ENCODE results near the gene VSTM4.

Gene VSTM4, protein sequence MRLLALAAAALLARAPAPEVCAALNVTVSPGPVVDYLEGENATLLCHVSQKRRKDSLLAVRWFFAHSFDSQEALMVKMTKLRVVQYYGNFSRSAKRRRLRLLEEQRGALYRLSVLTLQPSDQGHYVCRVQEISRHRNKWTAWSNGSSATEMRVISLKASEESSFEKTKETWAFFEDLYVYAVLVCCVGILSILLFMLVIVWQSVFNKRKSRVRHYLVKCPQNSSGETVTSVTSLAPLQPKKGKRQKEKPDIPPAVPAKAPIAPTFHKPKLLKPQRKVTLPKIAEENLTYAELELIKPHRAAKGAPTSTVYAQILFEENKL

GRCh38 chr10:49115015-49115795 lies at the start of gene VSTM4:
Gene VSTM4 (minus strand): TSS chr10:49115522. CDS start chr10:49115485, 37 bp downstream.
- TF ChIP-seq POLR2A (IDR thresholded peaks at IDR 0.05; ENCODE audit: low read depth, low read length) = peak; percentile 45; the same call in 1 of the 2 replicates
- DNase-seq (ENCODE audit: insufficient read length, low spot score) (no peak), FAIRE-seq (no peak)

- FAIRE-seq (no peak), DNase-seq (ENCODE audit: insufficient read length, low spot score) (no peak)
- TF ChIP-seq POLR2A (IDR thresholded peaks at IDR 0.05; ENCODE audit: low read depth, low read length) = no peak
Observed at GRCh38 chr10:49164559-49165188, 49.4 kb upstream of the VSTM4 start.

DNA sequence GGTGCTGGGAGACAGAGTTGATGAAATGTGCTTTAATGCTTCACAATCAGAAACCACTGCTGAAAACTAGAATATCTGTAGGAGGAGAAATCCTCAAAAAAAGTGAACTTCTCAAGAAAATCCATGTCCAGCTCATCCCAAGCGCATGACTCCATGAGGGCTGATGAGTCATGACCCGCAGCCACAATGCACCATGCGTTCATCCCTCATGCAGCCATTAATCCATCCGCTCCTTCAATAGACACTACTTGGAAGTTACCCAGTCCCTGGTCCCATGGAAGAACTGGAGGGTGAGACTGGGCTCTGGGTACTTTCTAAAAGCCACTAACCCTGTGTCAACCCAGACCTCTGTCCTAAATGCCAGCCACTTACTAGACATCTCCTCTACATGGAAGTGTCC lies 48.4 kb upstream of the VSTM4 start:
- no peak for FAIRE-seq
- no peak for TF ChIP-seq POLR2A (IDR thresholded peaks at IDR 0.05; ENCODE audit: low read depth, low read length)
- no peak for DNase-seq (ENCODE audit: insufficient read length, low spot score)

DNA sequence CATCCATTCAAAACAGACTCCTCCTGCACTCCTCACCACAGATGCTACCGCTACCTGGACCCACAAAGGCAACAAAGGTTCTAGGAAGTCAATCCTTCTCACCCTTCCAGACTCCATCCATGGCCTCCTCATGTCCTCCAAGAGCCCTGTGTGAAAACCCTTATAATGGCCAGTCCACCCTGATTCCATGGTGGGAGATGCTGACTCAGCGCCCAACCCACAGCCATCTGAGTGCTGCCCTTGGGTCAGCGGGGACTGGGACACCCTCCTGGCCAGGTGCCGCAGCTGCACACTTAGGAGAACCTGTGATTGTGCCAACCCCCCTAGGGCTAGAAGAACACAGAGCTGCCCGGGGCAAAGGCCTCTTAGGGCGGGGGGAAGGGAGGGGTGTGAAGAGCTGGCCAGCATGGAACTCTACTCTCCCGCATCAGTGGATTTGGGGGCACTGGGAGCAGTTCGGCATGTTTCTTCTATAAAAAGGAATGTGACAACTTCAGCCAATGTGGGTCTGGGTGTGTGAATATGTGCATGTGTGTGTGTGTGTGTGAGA lies 47.5 kb upstream of the VSTM4 start:
- FAIRE-seq (no peak), DNase-seq (ENCODE audit: insufficient read length, low spot score) (no peak)
- no peak for TF ChIP-seq POLR2A (IDR thresholded peaks at IDR 0.05; ENCODE audit: low read depth, low read length)

DNA sequence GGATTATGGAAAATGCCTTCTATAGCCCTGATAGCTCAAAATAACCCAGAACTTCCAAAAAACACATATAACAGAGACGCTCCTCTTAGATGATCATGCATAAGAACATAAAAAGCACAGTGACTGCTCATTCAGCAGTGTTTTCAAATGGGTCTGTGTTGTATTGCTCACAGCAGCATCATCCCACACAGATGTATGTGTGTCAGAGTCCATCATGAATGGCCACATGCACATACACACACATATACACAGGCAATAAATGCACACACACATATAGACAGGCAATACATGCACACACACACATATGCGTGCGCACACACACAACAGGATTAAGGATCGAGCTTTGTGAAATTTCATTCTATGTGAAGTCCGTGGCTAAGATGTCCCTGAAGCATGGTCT lies 46.7 kb upstream of the VSTM4 start:
- DNase-seq (ENCODE audit: insufficient read length, low spot score) (no peak), FAIRE-seq (no peak)
- TF ChIP-seq POLR2A (IDR thresholded peaks at IDR 0.05; ENCODE audit: low read depth, low read length) = no peak

GRCh38 chr10:49161411-49161997 lies 46.2 kb upstream of the VSTM4 start:
- no peak for FAIRE-seq
- DNase-seq (ENCODE audit: insufficient read length, low spot score) = no peak
- TF ChIP-seq POLR2A (IDR thresholded peaks at IDR 0.05; ENCODE audit: low read depth, low read length) = no peak

GRCh38 chr10:49160814-49161213 lies 45.5 kb upstream of the VSTM4 start:
- FAIRE-seq (no peak), DNase-seq (ENCODE audit: insufficient read length, low spot score) (no peak)
- TF ChIP-seq POLR2A (IDR thresholded peaks at IDR 0.05; ENCODE audit: low read depth, low read length) = no peak

GRCh38 chr10:49160110-49160509 lies 44.8 kb upstream of the VSTM4 start:
- FAIRE-seq (no peak), DNase-seq (ENCODE audit: insufficient read length, low spot score) (no peak)
- TF ChIP-seq POLR2A (IDR thresholded peaks at IDR 0.05; ENCODE audit: low read depth, low read length) = no peak

DNA sequence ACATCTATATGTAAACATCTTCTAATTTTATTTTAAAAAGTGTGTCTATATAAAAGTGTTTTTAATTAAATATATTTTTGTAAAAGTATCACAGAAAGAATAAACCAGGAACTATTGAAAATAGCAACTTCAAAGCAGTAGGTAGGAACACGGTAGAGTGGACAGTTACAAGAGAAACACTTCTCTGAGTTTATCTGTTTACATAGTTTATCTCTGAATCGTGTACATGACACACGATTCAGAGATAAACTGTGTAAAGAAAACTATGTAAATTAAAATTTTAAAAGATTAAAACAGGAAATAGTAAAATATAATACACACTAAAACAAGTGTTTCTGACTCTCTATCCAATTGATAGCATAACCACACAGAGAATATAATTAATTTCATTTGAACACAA lies 43.6 kb upstream of the VSTM4 start:
- DNase-seq (ENCODE audit: insufficient read length, low spot score) (no peak), FAIRE-seq (no peak)
- no peak for TF ChIP-seq POLR2A (IDR thresholded peaks at IDR 0.05; ENCODE audit: low read depth, low read length)

DNA sequence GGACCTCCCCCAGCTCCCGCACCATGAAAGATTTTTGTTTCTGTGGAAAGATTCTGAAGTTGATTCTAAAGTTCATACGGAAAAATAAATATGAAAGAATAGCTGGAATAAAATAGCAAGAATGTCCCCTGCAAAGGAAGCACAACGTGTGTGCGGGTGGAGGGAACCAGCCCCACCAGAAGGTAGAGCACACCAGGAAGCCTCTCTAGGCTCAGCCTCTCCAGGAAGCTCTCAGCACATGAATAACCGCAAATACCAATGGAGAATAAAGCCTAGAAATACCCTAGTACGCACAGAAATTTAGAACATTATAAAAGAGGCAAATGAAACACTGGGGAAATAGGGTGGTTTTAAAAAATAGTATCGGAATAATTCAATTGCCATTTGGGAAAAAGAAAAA lies 43.1 kb upstream of the VSTM4 start:
- TF ChIP-seq POLR2A (IDR thresholded peaks at IDR 0.05; ENCODE audit: low read depth, low read length) = no peak
- no peak for FAIRE-seq
- no peak for DNase-seq (ENCODE audit: insufficient read length, low spot score)

DNA sequence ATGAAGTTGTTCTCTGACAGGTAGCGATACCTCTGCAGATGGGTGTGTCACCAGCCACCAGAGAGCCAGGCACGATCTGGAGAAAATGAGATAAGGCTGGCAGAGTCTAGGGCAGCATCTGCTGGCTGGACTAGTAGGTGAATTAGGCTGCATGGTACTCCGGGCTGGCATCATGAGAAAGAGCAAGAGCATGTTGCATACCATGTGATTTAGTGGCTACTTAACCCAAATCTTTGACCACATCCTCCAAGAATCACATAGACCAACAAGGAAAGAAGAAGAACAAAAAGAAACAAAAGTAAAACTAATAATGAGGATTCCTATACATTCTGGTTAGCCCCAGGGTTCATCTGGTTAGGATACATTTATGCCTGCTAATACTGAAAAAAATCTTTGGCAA lies 41.9 kb upstream of the VSTM4 start:
- FAIRE-seq (no peak), DNase-seq (ENCODE audit: insufficient read length, low spot score) (no peak)
- no peak for TF ChIP-seq POLR2A (IDR thresholded peaks at IDR 0.05; ENCODE audit: low read depth, low read length)

DNA sequence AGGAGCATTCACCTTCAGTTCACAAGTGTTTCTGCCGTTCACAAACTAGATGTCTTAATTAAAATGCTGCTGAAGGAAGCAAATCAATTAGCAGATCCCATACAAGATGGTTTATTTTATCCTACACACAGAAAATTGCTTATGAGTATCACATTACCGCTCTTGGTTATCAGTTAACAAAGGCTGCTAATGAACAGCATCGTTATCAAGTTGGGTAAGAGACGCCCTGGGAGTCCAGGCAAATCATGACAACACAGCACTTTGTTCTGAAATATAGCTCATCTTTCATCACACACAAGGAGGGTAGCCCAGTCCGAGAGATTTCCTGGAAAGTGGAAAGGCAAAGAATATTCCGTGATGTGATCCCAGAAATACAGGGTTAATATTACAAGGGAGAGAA lies 39.3 kb upstream of the VSTM4 start:
- no peak for TF ChIP-seq POLR2A (IDR thresholded peaks at IDR 0.05; ENCODE audit: low read depth, low read length)
- no peak for DNase-seq (ENCODE audit: insufficient read length, low spot score)
- no peak for FAIRE-seq

GRCh38 chr10:49153971-49154370 lies 38.6 kb upstream of the VSTM4 start:
- DNase-seq (ENCODE audit: insufficient read length, low spot score) (no peak), FAIRE-seq (no peak)

GRCh38 chr10:49153115-49153514 lies 37.8 kb upstream of the VSTM4 start:
- no peak for TF ChIP-seq POLR2A (IDR thresholded peaks at IDR 0.05; ENCODE audit: low read depth, low read length)
- DNase-seq (ENCODE audit: insufficient read length, low spot score) = no peak
- no peak for FAIRE-seq

More at GRCh38 chr10:49153971-49154370, 38.6 kb upstream of the VSTM4 start:
- no peak for TF ChIP-seq POLR2A (IDR thresholded peaks at IDR 0.05; ENCODE audit: low read depth, low read length)

All from H54 (cell line).